Stimulated activated naive CD4-positive, alpha-beta T cell (primary cell): ENCODE data around the gene CAMSAP2.
"Not testable (repeated sequence)": the region's sequence is repeated elsewhere in the genome, so short reads cannot be mapped to it uniquely, and the experiment has no call there.

Experiments
- DNase-seq, 6 experiments: peaks; one replicate each; lab custom pipeline; 2025; lab: John Stamatoyannopoulos, UW

Gene CAMSAP2

GRCh38 chr1:200739702-200740570, 1.2 kb downstream of the CAMSAP2 start:
- peak in 3 of 6 experiments; percentile 2 to 12 (median 10) for DNase-seq

- DNase-seq, result no peak
Observed at GRCh38 chr1:200740571-200741208, 2.0 kb downstream of the CAMSAP2 start.

DNA sequence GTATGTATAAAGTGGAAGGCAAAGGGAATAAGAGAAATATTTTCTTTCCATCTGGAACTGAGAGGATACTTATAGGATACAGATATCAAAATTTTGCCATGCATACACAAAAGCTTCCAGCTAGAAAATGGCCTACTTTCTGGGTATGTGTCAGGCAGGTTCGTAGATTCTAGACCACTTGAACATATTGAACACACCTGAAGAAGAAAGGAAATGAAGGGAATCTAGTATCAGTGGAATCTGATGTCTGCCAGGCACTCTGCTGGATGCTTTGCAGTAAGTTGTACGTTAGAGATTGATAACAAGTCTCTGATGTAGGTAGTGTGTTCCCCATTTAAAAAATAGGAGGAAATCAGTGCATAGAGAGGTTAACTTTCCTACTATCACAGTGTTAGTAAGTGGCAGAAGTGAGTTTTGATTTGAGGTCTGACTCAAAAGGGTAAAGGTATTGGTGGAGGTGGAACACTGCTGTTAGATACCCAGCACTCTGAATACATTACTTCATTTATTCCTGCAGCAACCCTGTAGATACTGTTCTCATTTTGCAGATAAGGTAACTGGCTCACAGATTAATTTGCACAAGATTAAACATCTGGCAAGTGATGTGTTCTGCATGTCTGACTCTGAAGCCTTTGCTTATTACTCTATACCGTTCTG, 3.0 kb downstream of the CAMSAP2 start:
- DNase-seq, result no peak

DNA sequence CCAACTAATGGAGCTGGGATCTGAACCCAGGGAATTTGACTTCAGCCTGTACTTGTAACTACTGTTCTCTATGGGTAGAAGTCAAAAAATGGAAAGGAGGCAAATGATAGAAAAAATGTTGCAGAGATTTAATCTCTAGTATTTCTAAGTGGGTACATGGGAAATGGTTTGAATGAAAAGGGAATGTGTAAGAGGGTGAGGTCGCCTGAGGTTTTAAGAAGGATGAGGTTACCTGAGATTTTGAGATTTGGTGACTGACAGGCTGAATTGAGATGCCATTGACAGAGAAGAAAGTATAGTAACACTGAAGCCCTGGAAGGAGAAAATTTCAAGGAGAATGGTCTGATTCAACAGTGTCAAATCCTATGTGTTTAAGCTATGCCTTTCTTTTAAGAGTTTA, 5.5 kb downstream of the CAMSAP2 start:
- no peak for DNase-seq

GRCh38 chr1:200749090-200749489, 10.4 kb downstream of the CAMSAP2 start:
- DNase-seq, result no peak

DNA sequence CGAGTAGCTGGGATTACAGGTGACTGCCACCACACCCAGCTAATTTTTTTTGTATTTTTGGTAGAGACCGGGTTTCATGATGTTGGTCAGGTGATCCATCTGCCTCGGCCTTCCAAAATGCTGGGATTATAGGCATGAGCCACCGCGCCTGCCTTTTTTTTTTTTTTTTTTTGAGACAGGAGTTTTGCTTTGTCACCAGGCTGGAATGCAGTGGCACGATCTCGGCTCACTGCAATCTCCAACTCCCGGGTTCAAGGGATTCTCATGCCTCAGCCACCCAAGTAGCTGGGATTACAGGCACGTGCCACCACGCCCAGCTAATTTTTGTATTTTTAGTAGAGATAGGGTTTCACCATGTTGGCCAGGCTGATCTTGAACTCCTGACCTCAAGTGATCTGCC, 12.1 kb downstream of the CAMSAP2 start:
- DNase-seq, result not testable (repeated sequence)

- no peak for DNase-seq
Observed at GRCh38 chr1:200751717-200752116, 13.0 kb downstream of the CAMSAP2 start.

DNA sequence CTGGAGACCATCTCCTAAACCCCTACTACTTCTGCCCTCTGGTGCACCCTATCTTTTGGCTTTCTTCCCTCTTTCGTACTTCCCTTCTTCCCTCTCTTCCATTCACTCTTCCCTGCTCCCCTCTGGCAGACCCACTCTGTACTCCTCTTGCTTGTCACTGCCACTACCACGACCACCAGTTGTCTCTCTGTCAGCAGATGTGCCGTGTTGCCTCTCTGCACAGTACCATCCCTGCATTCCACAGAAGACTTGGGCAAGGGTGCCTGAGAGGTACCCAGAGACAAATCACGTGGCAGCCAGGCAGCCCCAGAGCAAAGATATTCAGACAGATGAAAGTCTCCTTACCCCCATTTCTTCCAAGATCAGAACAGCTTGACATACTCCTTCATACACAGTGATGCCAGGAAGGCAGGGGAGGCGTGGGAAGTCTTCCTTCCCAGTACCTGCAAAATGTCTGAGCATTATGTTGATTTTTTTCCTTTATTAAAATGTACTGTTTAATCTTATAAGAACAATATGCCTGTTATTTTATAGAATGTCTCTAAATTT, 15.0 kb downstream of the CAMSAP2 start:
- DNase-seq, result no peak

DNA sequence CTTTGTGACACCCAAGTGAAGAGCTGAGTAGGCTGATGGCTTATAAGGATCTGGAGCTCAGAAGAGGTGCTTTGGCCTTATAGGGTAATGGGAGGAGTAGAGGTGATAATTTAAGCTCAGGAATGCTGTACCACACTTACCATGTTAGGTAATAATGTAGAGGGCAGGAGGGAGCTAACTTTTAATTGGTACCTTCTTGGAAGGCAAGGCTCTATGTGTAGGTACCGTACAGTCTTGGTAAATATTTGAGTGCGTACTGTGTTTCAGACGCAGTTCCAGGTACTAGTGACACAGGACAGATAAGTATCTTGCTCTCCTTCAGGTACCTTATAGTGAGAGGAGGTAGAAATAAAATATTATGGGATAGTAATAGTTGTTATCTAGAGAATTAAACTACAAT, 16.8 kb downstream of the CAMSAP2 start:
- DNase-seq, result no peak

GRCh38 chr1:200762089-200762488, 23.4 kb downstream of the CAMSAP2 start:
- DNase-seq, result no peak

DNA sequence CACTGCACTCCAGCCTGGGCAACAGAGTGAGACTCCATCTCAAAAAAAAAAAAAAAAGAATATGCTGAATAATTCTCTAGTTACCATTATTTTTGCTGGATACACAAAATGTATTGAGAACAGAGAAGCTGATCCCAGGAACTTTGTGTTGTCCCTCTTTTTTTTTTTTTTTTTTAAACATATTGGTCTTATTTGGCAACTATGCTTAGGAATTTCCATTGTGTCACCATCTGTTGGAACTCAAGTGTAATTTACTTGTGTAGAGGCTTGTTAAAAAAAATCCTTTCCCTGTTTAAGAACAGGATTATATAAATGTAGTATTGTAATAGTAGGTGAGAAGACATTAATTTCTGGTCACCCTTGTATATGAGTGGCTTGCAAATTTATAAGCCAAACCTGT, 28.6 kb downstream of the CAMSAP2 start:
- no peak for DNase-seq

DNA sequence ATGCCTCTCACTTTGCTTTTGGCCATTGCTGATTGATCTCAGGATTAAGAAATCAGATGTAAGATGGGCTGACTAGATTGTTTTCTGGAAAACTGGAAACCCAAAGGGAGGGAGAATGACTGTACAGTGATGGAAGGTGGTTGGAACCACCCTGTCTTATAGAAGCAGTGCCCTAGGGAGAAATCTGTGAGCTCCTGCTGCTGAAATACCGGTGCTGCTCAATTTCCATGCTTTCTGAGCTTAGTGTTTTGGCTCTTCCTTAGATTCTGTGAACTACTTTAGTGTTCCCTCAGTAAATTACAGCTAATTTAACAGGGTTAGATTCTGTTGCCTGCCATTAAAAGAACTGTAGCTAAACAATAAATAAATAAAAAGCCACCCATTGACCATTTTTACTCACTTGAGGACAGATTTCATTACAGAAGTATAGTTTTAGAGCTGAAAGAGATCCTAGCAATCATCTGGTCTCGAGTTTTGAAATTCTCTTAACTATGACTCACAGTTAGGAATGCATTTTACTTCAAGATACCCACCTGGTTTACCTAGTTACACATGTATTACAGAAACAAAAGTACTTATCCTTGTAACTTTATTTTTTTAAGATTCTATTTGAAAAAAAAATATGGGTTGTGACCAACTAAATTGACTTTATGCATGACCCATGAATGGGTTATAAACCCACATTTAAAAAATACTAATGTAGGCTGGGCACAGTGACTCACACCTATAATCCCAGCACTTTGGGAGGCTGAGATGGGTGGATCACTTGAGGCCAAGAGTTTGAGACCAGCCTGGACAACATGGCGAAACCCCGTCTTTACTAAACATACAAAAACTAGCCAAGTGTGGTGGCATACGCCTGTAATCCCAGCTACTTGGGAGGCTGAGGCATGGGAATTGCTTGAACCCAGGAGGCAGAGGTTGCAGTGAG, 33.2 kb downstream of the CAMSAP2 start:
- DNase-seq, result no peak

- DNase-seq, result no peak
Observed at GRCh38 chr1:200774311-200774710, 35.6 kb downstream of the CAMSAP2 start.

- no peak for DNase-seq
Observed at GRCh38 chr1:200774735-200775444, 36.2 kb downstream of the CAMSAP2 start.

- no peak for DNase-seq
Observed at GRCh38 chr1:200775850-200776249, 37.2 kb downstream of the CAMSAP2 start.

DNA sequence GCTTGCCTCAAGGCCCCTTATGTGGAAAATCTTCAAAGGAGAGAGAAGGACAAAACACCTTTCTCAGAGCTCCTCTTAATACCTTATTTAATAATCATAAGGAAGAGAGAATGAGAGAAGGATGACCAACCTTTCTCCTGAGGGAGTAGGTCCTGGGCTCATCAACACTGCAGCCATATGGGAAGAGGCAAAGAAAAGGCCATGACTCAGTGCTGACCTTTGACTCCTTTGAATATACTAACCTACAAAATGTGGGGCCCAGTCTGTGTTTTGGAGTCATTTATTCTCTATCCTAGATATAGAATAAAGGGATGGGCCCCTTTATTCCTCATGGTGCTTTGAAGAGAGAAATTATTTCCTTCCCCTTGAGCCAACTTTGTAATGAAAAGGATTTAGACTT, 38.3 kb downstream of the CAMSAP2 start:
- DNase-seq, result no peak

DNA sequence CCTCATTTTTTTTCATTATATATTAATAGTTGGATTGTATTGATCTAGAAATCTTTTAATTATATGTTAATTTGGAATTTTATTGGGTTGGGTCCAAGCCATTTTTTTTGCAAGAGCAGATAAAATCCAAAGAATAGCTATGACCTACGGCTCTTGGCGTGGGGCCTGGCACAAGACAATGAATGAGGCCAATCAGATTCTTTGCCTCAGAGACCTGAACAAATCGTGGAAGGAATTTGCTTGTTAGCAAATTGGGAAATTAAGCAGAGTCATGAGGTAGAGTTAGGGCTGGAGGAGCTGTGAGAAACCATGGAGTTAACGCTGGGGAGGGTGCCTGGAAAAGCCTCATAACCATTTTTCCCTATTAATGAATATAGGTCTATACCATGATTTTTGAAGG, 40.1 kb downstream of the CAMSAP2 start:
- no peak for DNase-seq

GRCh38 chr1:200779326-200779725, 40.6 kb downstream of the CAMSAP2 start:
- DNase-seq, result no peak

GRCh38 chr1:200780545-200781369, 42.1 kb downstream of the CAMSAP2 start:
- DNase-seq, result no peak

- DNase-seq, result no peak
Observed at GRCh38 chr1:200783926-200784325, 45.2 kb downstream of the CAMSAP2 start.
